ENCODE measurements around the gene KATNBL1.
"Not testable (repeated sequence)": the region's sequence is repeated elsewhere in the genome, so short reads cannot be mapped to it uniquely, and the experiment has no call there.

The KATNBL1 gene

GRCh38 chr15:34158355-34158754, 51.5 kb downstream of the KATNBL1 start:
- peaks cover 99% of the 10 kb centered on the region for H3K36me3 Mint-ChIP-seq (ENCODE audit: low read depth)
- H3K27me3 Mint-ChIP-seq = no peaks in the 10 kb centered on the region
- peaks cover 21% of the 10 kb centered on the region for H3K4me1 Mint-ChIP-seq (ENCODE audit: low read depth)
- no peak overlapping the region for H3K4me3 Mint-ChIP-seq
- no peak for DNase-seq
- H3K27ac Mint-ChIP-seq = no peak overlapping the region
- H3K9me3 Mint-ChIP-seq = peaks cover 53% of the 10 kb centered on the region

- peaks cover 100% of the 10 kb centered on the region for H3K36me3 Mint-ChIP-seq (ENCODE audit: low read depth)
- no peak overlapping the region for H3K4me3 Mint-ChIP-seq
- H3K27me3 Mint-ChIP-seq = no peaks in the 10 kb centered on the region
- no peak overlapping the region for H3K27ac Mint-ChIP-seq
- H3K9me3 Mint-ChIP-seq = peaks cover 42% of the 10 kb centered on the region
- peaks cover 13% of the 10 kb centered on the region for H3K4me1 Mint-ChIP-seq (ENCODE audit: low read depth)
- no peak for DNase-seq
These were observed 54.0 kb downstream of the KATNBL1 start for GRCh38 chr15:34155859-34156258.

GRCh38 chr15:34154725-34155204, 55.1 kb downstream of the KATNBL1 start:
- Mint-ChIP-seq H3K27me3 (no peaks in the 10 kb centered on the region), H3K4me3 (no peak overlapping the region), H3K4me1 (ENCODE audit: low read depth) (peaks cover 13% of the 10 kb centered on the region), H3K27ac (peak overlapping the region; percentile 81), H3K36me3 (ENCODE audit: low read depth) (peaks cover 100% of the 10 kb centered on the region), H3K9me3 (peaks cover 37% of the 10 kb centered on the region)
- peak; percentile 33 for DNase-seq

- Mint-ChIP-seq H3K9me3 (no peaks in the 10 kb centered on the region), H3K4me1 (ENCODE audit: low read depth) (no peaks in the 10 kb centered on the region), H3K27me3 (no peaks in the 10 kb centered on the region), H3K27ac (no peak overlapping the region), H3K4me3 (no peak overlapping the region), H3K36me3 (ENCODE audit: low read depth) (peaks cover 84% of the 10 kb centered on the region)
- DNase-seq = no peak
These were observed 62.3 kb downstream of the KATNBL1 start for GRCh38 chr15:34147371-34148140.

GRCh38 chr15:34133511-34133910, 76.4 kb downstream of the KATNBL1 start:
- peaks cover 9% of the 10 kb centered on the region for H3K36me3 Mint-ChIP-seq (ENCODE audit: low read depth)
- H3K9me3 Mint-ChIP-seq = no peaks in the 10 kb centered on the region
- H3K27me3 Mint-ChIP-seq = no peaks in the 10 kb centered on the region
- no peak overlapping the region for H3K4me3 Mint-ChIP-seq
- no peak overlapping the region for H3K27ac Mint-ChIP-seq
- no peak for DNase-seq
- H3K4me1 Mint-ChIP-seq (ENCODE audit: low read depth) = no peaks in the 10 kb centered on the region

GRCh38 chr15:34132881-34133280, 77.0 kb downstream of the KATNBL1 start:
- H3K27ac Mint-ChIP-seq = no peak overlapping the region
- DNase-seq = no peak
- H3K27me3 Mint-ChIP-seq = no peaks in the 10 kb centered on the region
- peaks cover 6% of the 10 kb centered on the region for H3K36me3 Mint-ChIP-seq (ENCODE audit: low read depth)
- no peaks in the 10 kb centered on the region for H3K9me3 Mint-ChIP-seq
- H3K4me1 Mint-ChIP-seq (ENCODE audit: low read depth) = no peaks in the 10 kb centered on the region
- H3K4me3 Mint-ChIP-seq = no peak overlapping the region

DNA sequence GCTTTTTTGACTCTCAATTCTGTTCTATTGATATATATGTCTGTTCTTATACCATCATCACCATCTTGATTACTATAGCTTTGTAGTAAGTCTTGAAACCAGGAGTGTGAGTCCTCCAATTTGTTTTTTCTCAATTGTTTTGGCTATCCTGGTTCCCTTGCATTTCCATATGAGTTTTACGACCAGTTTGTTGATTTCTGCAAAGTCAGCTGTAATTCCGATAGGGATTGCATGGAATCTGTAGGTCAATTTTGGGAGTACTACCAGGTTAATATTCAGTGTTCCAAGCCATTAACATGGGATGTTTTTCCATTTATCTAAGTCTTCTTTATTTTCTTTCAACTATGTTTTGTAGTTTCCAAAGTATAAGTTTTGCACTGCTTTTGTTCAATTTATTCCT, 81.0 kb downstream of the KATNBL1 start:
- H3K27me3 Mint-ChIP-seq = no peaks in the 10 kb centered on the region
- no peak for DNase-seq
- no peak overlapping the region for H3K27ac Mint-ChIP-seq
- H3K4me3 Mint-ChIP-seq = no peak overlapping the region
- H3K36me3 Mint-ChIP-seq (ENCODE audit: low read depth) = no peaks in the 10 kb centered on the region
- H3K9me3 Mint-ChIP-seq = no peaks in the 10 kb centered on the region
- H3K4me1 Mint-ChIP-seq (ENCODE audit: low read depth) = no peaks in the 10 kb centered on the region

GRCh38 chr15:34126522-34126921, 83.4 kb downstream of the KATNBL1 start:
- H3K9me3 Mint-ChIP-seq = no peaks in the 10 kb centered on the region
- peaks cover 4% of the 10 kb centered on the region for H3K27me3 Mint-ChIP-seq
- no peaks in the 10 kb centered on the region for H3K36me3 Mint-ChIP-seq (ENCODE audit: low read depth)
- no peaks in the 10 kb centered on the region for H3K4me1 Mint-ChIP-seq (ENCODE audit: low read depth)
- no peak overlapping the region for H3K27ac Mint-ChIP-seq
- no peak for DNase-seq
- no peak overlapping the region for H3K4me3 Mint-ChIP-seq

DNA sequence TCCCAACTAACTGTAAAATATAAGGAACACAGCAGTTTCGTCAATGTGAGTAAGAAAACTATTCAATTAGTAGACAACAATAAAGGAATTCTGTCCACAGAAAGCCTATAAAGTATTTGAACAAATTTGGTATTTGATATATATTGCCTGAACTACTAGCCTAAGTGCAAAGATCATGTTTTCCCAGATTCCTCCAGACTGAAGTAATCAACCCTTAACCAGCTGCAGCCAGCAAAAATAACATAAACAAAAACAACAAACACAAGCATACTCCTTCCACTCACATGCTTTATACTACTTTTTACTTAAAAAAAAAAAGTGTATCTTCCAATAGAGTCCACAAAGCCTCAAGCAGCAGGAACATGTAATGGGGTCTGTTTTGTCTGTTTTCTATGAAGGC, 84.0 kb downstream of the KATNBL1 start:
- no peak for DNase-seq
- Mint-ChIP-seq H3K27ac (no peak overlapping the region), H3K4me3 (no peak overlapping the region), H3K9me3 (no peaks in the 10 kb centered on the region), H3K36me3 (ENCODE audit: low read depth) (no peaks in the 10 kb centered on the region), H3K4me1 (ENCODE audit: low read depth) (no peaks in the 10 kb centered on the region), H3K27me3 (peaks cover 4% of the 10 kb centered on the region)

DNA sequence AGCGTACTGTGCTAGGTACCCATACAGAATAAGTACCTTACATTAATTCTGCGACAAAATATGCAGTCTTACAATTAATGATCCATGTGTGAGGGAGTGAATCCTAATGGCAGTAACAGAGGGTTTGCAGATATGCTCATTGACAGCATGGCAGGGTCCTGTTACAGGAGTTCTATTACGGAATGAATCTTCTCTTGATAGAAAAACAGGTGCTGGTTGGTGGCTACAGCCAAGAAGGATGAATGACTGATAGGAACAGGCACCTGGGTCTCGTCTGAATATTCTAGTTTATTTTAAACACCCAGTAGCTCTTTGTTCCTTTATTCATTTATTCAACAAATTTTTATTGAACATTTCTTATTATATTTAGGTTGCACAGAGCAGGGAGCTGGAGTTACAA, 85.2 kb downstream of the KATNBL1 start:
- Mint-ChIP-seq H3K9me3 (no peaks in the 10 kb centered on the region), H3K27ac (no peak overlapping the region), H3K4me1 (ENCODE audit: low read depth) (no peaks in the 10 kb centered on the region), H3K27me3 (peaks cover 11% of the 10 kb centered on the region), H3K4me3 (no peak overlapping the region), H3K36me3 (ENCODE audit: low read depth) (no peaks in the 10 kb centered on the region)
- DNase-seq = no peak

- Mint-ChIP-seq H3K27ac (no peak overlapping the region), H3K9me3 (no peaks in the 10 kb centered on the region), H3K36me3 (ENCODE audit: low read depth) (no peaks in the 10 kb centered on the region), H3K4me3 (no peak overlapping the region), H3K27me3 (peaks cover 23% of the 10 kb centered on the region), H3K4me1 (ENCODE audit: low read depth) (no peaks in the 10 kb centered on the region)
- no peak for DNase-seq
These were observed 87.1 kb downstream of the KATNBL1 start for GRCh38 chr15:34122771-34123183.

DNA sequence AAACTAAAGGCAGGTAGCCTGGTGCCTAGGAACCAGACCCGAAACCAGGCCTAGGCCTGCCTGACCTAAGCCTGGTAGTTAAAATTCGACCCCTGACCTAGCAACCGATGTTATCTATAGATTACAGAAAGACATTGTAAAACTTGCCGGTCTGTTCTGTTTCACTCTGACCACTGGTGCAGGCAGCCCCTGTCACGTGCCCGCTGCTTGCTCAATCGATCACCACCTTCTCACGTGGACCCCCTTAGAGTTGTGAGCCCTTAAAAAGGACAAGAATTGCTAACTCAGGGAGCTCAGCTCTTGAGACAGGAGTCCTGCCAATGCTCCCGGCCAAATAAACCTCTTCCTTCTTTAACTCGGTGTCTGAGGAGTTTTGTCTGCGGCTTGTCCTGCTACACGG, 88.1 kb downstream of the KATNBL1 start:
- not testable (repeated sequence) for H3K9me3 Mint-ChIP-seq; H3K36me3 Mint-ChIP-seq (ENCODE audit: low read depth); DNase-seq; H3K4me1 Mint-ChIP-seq (ENCODE audit: low read depth); H3K4me3 Mint-ChIP-seq; H3K27ac Mint-ChIP-seq
- peaks cover 29% of the 10 kb centered on the region for H3K27me3 Mint-ChIP-seq

GRCh38 chr15:34120420-34120819, 89.5 kb downstream of the KATNBL1 start:
- H3K4me3 Mint-ChIP-seq; H3K36me3 Mint-ChIP-seq (ENCODE audit: low read depth); DNase-seq; H3K4me1 Mint-ChIP-seq (ENCODE audit: low read depth); H3K27ac Mint-ChIP-seq; H3K9me3 Mint-ChIP-seq: not testable (repeated sequence)
- H3K27me3 Mint-ChIP-seq = peaks cover 36% of the 10 kb centered on the region

DNA sequence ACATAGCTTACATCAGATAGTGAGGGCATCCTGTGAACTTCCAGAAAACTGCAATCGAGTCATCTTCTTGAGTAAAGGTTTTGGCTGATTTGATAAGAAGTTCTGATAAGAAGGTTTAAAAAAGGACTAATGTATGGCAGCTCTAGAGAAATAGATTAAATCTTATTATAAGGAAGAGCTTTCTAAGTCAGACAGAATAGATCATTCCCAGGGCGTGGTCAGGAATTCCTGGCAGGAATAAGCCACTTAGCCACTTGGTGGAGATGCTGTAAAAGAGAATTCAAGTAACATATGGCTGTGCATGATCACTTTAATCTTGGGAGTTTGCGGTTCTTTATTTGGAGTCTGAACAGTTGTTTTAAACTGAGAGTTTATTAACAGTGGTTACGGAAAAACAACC, 90.6 kb downstream of the KATNBL1 start:
- Mint-ChIP-seq H3K27ac (no peak overlapping the region), H3K27me3 (peaks cover 46% of the 10 kb centered on the region), H3K4me3 (no peak overlapping the region), H3K36me3 (ENCODE audit: low read depth) (no peaks in the 10 kb centered on the region), H3K4me1 (ENCODE audit: low read depth) (no peaks in the 10 kb centered on the region), H3K9me3 (no peaks in the 10 kb centered on the region)
- no peak for DNase-seq

- Mint-ChIP-seq H3K27me3 (peaks cover 46% of the 10 kb centered on the region), H3K9me3 (no peaks in the 10 kb centered on the region), H3K36me3 (ENCODE audit: low read depth) (no peaks in the 10 kb centered on the region), H3K4me1 (ENCODE audit: low read depth) (no peaks in the 10 kb centered on the region), H3K27ac (no peak overlapping the region), H3K4me3 (no peak overlapping the region)
- DNase-seq = no peak
These were observed 93.3 kb downstream of the KATNBL1 start for GRCh38 chr15:34116620-34117019.
